SH-SY5Y (cell line): ENCODE data around the gene OXNAD1.

Experiments used
- GATA2 ChIP-seq: IDR thresholded peaks from 2 replicates; pipeline ENCODE4 v1.6.1; 2011; ENCODE audit warnings: mild to moderate bottlenecking, low read depth, low read length
- GATA3 ChIP-seq: IDR thresholded peaks from 2 replicates; pipeline ENCODE4 v1.6.1; 2011; ENCODE audit warnings: low read depth, mild to moderate bottlenecking, low read length, moderate library complexity

DNA sequence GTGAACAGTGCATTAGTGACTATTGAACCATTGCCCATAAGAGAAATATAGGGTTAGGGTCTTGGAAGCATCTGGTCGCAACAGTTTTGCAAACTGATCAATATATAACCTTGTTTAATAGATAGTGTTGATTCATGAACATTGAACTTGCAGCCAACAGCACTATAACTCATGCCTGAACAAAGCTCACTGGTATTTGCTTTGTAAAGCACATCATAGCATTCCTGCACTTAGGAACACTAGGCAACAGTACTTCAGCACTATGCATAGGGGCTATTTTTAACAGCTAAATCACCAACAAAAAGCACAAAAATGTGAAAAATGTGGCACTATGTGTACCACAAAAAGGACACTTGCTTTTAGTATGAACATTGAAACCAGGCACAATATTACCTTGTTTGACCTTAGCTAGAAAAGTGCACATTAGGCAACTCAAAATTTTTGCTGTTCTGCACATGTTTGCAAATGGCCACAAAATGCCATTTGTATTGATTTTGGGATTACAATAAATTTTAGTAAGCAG lies 68.0 kb downstream of the OXNAD1 start:
- no peak for TF ChIP-seq GATA2
- TF ChIP-seq GATA3: no peak
